Brain microvascular endothelial cell (primary cell): ENCODE results near the gene TREM2.
A peak's percentile ranks its signal among the peaks of the same experiment; 100 is the strongest.

Source experiments
- DNase-seq: peaks from one replicate; pipeline ENCODE4 v3.0.0-alpha.2; 2020
- H3K27ac ChIP-seq: fragments of 250-450 bp; sonication (Bioruptor Pico); 2 replicates; pipeline ENCODE4 v1.5.1; 2020; ENCODE audit warnings: mild to moderate bottlenecking, moderate library complexity
- H3K27me3 ChIP-seq: fragments of 250-450 bp; sonication (Bioruptor Pico); replicated peaks from 2 replicates; pipeline ENCODE4 v1.5.1; 2020; ENCODE audit warnings: mild to moderate bottlenecking
- H3K36me3 ChIP-seq: fragments of 250-450 bp; sonication (Bioruptor Pico); replicated peaks from 2 replicates; pipeline ENCODE4 v1.5.1; 2020; ENCODE audit warnings: mild to moderate bottlenecking
- H3K4me3 ChIP-seq: 2 replicates; pipeline ENCODE4 v1.5.1; 2011; ENCODE audit warnings: low read depth, mild to moderate bottlenecking, control low read depth, low read length, moderate library complexity
- in situ Hi-C: cut with HindIII; loops from 2 replicates; pipeline ENCODE4 v1.10.0; 2017; ENCODE audit warnings: low sequenced_read_pairs, low pct_ligation_motif_present
- TF ChIP-seq, protein P1 (sequence below): IDR thresholded peaks from 2 replicates; pipeline ENCODE4 v1.5.1; 2011; ENCODE audit warnings: low read depth, mild to moderate bottlenecking, moderate library complexity, low read length, control low read depth, inconsistent platforms; ENCODE audit errors: missing control alignments

The TREM2 gene

DNA sequence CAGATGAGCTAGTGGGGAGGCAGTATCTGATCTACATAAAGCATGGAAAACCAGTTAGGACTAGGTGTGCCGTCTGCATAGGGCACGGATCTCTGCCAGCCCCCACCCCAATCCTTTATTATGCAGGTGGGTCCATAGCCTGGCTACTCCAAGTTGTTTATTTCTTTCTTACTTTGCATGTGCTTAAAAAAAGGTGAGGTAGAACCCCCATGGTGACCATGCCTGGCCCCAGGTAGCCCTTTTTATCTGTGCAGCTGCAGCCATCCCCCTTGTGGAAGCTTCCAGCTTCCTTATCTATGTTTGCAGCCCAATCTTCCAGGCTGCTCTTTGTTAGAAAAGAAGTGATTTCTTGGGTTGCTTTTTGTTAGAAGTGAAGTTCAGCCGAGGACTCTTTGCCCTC is 9.0 kb upstream of the TREM2 start:
- H3K4me3 ChIP-seq, result no peak overlapping the region
- no peaks in the 10 kb centered on the region for H3K27me3 ChIP-seq
- H3K36me3 ChIP-seq, result no peaks in the 10 kb centered on the region
- in situ Hi-C loops, result no loop called here
- TF ChIP-seq, protein P1, sequence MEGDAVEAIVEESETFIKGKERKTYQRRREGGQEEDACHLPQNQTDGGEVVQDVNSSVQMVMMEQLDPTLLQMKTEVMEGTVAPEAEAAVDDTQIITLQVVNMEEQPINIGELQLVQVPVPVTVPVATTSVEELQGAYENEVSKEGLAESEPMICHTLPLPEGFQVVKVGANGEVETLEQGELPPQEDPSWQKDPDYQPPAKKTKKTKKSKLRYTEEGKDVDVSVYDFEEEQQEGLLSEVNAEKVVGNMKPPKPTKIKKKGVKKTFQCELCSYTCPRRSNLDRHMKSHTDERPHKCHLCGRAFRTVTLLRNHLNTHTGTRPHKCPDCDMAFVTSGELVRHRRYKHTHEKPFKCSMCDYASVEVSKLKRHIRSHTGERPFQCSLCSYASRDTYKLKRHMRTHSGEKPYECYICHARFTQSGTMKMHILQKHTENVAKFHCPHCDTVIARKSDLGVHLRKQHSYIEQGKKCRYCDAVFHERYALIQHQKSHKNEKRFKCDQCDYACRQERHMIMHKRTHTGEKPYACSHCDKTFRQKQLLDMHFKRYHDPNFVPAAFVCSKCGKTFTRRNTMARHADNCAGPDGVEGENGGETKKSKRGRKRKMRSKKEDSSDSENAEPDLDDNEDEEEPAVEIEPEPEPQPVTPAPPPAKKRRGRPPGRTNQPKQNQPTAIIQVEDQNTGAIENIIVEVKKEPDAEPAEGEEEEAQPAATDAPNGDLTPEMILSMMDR, result no peak
- no peak for DNase-seq
- H3K27ac ChIP-seq, result no peak overlapping the region

DNA sequence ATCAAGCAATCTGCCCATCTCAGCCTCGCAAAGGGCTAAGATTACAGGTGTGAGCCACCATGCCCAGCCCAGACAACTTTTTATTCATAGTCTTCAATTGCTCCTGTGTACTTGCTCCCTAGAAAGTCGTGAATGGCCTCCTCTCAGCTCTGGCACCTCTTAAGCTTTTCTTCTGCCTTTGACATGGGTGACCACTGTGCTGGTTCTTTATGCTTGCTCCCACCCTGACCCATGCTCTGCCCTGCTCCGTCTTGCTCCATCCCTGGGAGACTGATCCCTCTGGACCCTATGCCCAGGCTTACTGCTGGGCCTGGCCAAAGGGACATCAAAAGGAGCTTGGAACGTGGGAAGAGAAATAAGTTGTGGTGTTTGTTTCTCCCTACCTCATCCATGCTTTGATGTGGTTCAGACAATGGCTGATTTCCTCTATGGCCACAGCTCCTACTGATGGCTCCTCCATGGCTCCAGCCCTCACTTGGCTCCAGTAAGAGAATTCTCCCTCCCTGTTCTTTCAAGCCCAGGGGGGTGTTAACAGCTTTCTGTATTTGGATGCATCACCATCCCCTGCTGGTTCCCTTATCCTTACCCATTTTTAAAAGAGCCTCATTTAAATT is 7.7 kb upstream of the TREM2 start:
- H3K27ac ChIP-seq, result no peak overlapping the region
- in situ Hi-C loops, result no loop called here
- H3K27me3 ChIP-seq, result no peaks in the 10 kb centered on the region
- no peak overlapping the region for H3K4me3 ChIP-seq
- TF ChIP-seq, protein P1, result no peak
- H3K36me3 ChIP-seq, result no peaks in the 10 kb centered on the region
- DNase-seq, result no peak

DNA sequence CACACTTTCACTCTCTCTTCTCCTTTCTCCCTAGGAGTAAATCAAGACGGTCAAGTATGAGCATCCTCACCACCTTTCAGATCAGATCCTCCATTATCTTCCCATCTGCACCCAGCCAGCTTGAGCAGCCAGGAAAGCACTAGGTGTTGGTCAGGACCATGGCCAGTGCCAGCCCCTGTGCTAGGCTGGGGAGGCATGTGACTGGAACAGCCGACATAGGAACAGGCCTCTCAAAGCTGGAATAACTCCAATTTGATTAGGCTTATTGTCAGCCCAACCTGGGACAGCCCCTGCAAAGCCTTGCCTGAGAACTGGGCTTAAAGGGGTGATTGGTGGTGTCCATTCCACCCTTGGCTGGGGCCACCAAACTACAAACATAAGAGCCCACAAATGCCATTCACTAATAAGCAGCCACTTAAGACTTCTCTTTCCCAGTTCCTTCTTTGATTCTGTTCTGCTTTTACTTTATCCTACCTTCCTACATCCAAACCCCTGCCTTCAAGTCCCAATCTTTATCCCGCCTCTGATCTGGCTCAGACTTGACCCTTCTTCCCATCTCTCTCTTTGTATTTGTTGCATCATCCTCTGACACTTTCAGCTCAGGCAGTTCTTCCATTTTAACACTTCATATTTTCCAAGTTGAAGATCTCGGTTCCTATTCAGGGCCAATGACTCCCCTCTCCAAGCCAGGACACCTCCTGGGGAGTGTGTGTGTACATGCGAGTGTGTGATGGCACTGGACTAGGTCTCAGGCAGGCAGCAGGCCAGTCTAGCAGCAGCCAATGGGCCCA is 4.5 kb upstream of the TREM2 start:
- Histone ChIP-seq H3K27ac (no peak overlapping the region), H3K4me3 (no peak overlapping the region), H3K36me3 (no peaks in the 10 kb centered on the region), H3K27me3 (no peaks in the 10 kb centered on the region)
- peak; percentile 24 for DNase-seq
- in situ Hi-C loops, result no loop called here
- TF ChIP-seq, protein P1, result no peak

DNA sequence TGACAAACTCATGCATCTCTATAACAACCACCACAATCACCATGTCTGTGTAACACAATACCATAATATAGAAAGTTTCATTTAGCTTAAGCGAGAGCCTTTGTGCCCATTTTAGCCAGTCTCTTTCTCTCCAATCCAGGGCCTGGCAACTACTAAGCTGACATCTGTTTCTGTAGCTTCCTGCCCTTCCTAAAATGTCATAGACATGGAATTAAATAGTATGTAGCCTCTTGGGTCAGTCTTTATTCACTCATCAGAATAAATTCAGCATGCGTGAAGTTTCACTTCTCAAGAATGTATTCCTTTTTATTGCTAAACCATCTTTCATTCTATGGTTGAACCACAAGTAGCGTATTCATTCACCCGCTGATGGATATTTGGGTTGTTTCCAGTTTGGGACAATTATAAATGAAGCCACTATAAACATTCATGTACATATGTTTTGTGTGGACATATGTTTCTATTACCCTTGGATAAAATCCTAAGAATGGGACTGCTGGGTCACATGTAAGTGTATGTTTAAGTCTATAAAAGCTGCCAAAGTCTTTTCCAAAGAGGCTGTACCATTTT is 1.7 kb upstream of the TREM2 start:
- Histone ChIP-seq H3K27ac (no peak overlapping the region), H3K4me3 (no peak overlapping the region), H3K27me3 (no peaks in the 10 kb centered on the region), H3K36me3 (no peaks in the 10 kb centered on the region)
- in situ Hi-C loops, result no loop called here
- TF ChIP-seq, protein P1, result no peak
- DNase-seq, result no peak

DNA sequence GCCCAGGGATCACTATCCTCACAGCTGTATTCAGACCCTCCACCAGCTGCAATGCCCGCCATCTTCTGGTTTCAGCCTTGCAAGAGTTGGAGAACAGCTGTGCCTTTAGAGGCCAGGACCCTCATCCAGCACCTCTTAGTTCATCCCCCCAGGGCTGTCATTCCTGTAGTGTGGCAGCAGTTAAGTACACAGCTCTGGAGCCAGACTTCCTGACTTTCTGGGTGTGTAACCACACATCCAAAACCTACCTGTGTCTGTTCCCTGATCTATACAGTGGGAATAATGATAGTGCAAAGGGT is 452 bp upstream of the TREM2 start:
- Histone ChIP-seq H3K27me3 (no peaks in the 10 kb centered on the region), H3K27ac (no peak overlapping the region), H3K36me3 (no peaks in the 10 kb centered on the region), H3K4me3 (no peak overlapping the region)
- no peak for DNase-seq
- in situ Hi-C loops, result no loop called here
- TF ChIP-seq, protein P1, result no peak
